Stomach (tissue), 4 donors: ENCODE data around the gene TBCD.

Experiments used
- CTCF ChIP-seq, 7 experiments: fragments of 450-650 bp in 4 of 7; fragments of 200-600 bp in 3 of 7; sonication (generic) in 3 of 7; IDR thresholded peaks; one replicate each; pipeline ENCODE4 v1.5.1; 2016 to 2019; ENCODE audit warnings: antibody characterized with exemption in 7 of 7, control low read depth in 2 of 7, mild to moderate bottlenecking in 1 of 7
- POLR2A ChIP-seq, 4 donors: fragments of 450-650 bp; IDR thresholded peaks; one replicate each; pipeline ENCODE4 v1.6.1; 2016; ENCODE audit warnings: antibody characterized with exemption in 4 of 4, control low read depth in 2 of 4, mild to moderate bottlenecking in 1 of 4, moderate library complexity in 1 of 4
- POLR2AphosphoS5 ChIP-seq, 3 donors: sonication (generic); formaldehyde crosslinking; IDR thresholded peaks; one replicate each; pipeline ENCODE4 v1.6.1; 2016; ENCODE audit warnings: antibody characterized with exemption in 3 of 3

DNA sequence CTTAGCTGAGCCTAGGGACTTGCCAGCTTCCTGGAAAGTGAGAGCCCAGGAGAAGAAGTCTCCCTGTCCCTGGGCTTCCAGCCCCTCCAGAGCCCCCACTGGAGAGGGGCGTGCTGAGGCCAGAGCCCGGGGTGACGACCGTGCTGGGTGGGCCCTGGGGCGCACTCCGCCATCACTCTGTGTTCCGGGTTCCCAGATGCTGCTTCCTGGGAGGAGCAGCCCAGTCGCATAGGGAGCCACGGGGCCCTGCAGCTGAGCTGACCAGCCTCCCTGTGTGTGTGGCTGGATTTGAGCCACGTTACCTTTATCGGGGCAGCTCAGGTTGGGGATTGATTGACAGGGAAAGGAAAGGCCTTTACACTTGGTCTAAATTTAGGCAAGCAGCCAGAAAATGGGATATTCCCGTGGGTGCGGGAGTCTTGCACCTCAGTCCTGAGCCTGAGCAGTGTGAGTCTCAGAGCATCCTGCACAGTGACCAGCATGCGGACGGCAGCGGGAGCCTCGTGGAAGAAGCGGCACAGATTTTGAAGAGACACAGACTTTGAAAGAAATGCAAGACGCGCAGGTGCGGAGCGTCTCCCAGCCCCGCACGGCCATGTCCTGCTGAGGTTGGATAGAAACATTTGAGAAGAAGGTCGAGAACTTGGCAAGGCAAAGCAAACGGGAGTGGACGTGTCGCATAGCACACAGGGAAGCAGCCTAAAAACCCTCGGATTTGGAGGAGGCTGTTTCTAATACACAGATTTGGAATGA lies 139.2 kb downstream of the TBCD start:
- no peak for TF ChIP-seq CTCF (IDR thresholded peaks at IDR 0.05)
- peak in 2 of 3 donors; percentile 30 to 47 for TF ChIP-seq POLR2AphosphoS5 (IDR thresholded peaks at IDR 0.05)
- TF ChIP-seq POLR2A (IDR thresholded peaks at IDR 0.05), result no peak
